Hindlimb muscle (tissue), 1 donor: ENCODE data around the gene WDR87. TPM values are rescaled to one million over a fixed set of nuclear protein-coding genes. Genes with fewer than 3 reads are reported as not detected.
"Not testable (repeated sequence)": the region's sequence is repeated elsewhere in the genome, so short reads cannot be mapped to it uniquely, and the experiment has no call there.

ENCODE experiments used
- DNase-seq: peaks from one replicate; pipeline ENCODE4 v3.0.0-alpha.2; 2013
- polyA plus RNA-seq: library from polyadenylated mRNA; unstranded; fragments of 120-200 nt; gene quantifications from one replicate; pipeline ENCODE4 v1.2.1, GENCODE V29; 2013; ENCODE audit not compliant: insufficient read length

The WDR87 gene
- polyA plus RNA-seq, 1 donor: 0.31 TPM

DNA sequence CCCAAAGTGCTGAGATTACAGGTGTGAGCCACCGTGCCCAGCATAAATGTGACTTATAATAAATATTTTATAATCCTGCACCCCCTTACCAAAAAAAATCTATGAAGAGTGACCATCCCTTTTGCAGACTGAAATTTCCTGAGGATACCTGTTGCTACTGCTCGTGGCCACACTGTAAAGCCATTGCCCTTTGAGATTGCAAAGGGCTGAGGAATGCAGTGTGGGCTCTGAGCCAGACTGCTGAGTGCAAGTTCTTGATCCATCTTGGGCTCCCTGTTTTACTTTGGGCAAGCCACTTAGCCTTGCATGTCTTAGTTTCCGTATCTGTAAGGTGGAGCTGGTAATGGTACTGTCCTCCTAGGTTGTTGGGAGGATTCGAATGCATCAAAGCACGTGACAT, 24.0 kb upstream of the WDR87 start:
- DNase-seq: no peak

DNA sequence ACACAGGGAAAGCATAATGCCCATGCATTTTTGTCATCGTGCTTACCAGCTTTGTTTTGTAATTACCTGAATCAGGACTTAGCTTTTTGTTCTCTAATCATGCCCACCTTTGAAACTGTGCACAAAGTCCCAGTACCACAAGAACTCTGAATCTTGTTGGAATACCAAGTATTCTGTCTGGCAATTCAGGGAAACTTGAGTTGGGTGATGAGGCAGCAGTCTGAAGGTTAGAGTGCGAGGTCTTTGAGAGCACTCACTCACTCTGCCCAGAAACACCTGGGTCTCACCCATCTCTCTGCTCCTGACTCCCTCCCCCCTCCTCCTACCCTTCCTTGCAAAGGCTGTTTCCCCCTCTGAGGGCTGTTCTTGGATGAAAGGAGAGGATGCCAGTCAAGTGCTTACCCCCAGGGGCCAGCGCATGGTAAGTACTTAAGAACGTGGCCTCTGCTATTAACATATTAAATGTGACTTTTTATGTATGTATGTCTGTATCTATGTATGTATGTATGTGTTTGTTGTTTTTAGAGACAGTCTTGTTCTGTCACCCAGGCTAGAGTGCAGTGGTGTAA, 23.0 kb upstream of the WDR87 start:
- no peak for DNase-seq

GRCh38 chr19:37928527-37929286, 22.3 kb upstream of the WDR87 start:
- no peak for DNase-seq

DNA sequence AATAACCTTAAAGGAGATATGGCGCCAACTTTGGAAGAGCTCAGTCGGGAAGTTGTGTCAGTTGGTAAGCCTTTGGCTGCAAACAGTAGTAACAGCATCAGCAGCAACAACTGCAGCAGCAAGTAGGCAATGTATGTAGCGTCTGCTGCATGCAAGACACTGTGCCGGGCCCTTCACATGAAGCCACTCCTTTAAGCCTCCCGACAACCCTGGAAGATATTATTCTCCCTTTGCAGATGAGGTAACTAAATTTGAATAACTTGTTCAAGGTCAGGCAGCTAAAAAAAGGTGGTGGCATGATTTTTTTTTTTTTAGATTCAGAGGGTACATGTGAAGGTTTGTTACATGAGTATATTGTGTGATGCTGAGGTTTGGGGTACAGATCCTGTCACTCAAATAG, 20.3 kb upstream of the WDR87 start:
- DNase-seq: no peak

GRCh38 chr19:37926255-37926654, 19.9 kb upstream of the WDR87 start:
- DNase-seq: no peak

DNA sequence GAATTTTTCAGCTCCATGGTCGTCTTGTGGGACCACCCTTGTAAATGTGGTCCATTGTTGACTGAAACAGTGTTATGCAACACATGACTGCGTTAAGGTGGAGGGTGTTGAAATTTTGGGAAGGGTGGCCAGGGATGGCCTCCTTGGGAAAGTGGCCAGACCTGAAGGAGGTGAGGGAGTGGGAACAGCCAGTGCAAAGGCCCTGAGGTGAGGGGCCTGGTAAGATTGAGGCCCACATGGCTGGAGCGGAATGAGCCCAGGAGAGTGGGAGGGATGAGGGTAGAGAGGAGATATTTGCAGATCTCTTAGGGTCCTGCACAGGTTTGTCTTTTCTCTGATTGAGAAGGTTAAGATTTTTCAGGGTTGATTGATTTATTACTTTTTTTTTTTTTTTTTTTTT, 18.8 kb upstream of the WDR87 start:
- DNase-seq: no peak

GRCh38 chr19:37924573-37924972, 18.2 kb upstream of the WDR87 start:
- not testable (repeated sequence) for DNase-seq

DNA sequence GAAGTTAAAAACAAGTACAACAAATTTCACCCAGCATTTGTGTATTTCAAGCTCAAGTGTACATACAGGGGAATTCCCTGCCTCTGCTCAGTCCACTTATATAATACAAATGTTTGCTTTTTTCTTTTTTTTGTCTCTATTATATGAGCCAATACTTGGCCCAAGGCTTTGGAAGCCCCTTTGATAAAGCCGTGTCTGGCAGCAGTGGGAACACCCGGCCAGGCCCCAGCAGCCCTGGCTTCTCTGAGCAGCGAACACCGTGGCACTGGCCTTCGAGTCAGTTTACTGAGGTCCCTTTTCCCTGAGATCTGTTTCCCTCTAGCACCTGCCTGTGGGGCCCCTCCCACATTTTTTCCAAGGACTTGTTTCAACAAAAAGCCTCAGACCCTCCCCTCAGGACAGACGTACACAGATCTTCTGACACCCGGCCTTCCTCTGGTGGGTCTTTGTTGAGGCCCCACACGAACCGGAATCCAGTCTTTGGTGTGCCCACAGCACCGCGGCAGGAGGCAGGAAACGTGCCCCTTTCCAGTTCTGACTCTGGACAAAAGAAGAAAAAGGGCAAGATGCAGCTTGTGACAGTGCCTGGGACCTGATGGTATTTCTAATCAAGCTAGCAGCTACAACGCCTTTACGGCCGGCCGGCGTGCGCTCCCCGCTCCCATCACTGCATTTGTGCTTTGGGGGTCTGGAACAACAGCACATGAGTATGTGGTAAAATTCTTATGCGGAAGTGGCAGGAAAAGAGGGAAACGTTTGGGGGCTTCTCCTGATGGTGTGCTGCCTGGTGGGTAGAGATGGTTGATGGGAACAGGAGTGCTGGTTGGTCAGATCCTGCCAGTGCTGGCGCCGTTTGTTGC, 14.4 kb upstream of the WDR87 start:
- DNase-seq: no peak

DNA sequence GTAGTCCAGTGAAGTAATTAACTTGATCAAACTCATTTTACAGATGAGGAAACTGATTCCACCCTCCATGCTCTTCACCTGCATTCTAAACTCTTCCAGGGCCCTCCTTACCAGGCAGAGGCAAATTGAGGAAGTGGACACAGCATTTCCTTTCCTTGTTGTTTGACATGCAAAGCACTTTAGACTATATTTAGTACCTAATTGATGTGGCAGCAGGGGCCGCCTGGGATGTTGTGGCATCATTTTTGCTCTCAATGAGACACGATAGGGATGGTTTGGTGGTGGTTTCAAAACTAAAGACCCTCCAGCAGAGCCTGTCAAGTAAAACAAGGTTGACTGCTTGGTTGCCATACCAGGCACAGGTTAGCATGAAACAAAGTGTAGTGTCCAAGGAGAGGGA, 8.5 kb upstream of the WDR87 start:
- no peak for DNase-seq

DNA sequence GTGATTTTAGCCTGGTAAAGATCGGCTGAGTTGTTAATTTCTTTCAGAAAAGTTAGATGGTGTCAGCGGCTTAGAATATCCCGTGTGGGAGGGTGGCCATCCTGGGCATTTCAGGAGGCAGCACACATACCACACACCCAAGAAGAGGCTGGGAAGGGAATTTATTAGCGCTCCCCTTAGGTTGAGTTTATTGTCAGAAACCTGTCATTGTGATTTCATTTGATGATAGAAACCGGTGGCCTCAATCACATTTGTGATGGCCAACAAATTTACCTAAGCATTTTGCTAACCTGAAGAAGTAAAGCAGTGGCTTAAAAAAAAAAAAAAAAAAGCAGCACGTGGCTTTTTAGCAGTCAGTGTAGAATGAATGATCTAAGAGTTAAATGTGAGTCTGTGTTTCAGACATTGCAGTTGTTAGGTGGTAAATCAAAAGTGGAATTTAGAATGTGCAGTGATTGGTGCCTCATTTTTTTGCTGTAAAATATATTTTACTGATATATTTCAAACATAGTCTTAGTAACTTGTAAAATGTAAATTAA, 3.3 kb upstream of the WDR87 start:
- no peak for DNase-seq

DNA sequence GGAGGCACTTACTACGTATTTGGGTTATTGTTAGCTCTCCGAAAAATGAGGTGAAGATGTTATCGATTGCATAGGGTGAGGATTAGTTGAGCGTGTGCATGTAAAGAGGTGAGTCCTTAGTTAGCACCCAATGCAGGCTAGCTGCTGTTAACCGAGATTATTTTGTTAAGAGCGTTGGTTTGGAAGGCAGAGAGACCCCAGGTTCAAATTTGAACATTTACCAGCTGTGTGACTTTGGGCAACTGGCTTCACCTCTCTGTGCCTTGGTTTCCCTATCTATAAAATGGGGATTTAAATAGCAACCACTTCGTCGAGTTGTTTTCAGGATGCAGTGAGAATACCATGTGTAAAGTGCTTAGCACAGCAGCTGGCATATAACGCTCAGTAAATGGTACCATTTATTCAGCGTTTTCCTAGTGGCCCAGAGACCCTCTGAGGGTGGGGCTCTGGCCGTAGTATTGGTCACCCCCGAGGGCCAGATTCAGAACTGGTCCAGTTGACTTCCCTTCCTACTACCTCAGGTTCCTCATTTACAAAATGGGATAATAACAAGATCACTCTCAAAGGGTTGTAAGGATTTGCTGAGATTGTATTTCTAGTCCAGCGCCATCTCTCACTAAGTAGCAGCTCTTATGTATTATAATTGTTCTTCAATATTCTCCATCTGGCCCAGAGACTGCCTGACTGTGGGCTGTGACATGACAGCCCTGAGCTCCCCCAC, 1.5 kb upstream of the WDR87 start:
- no peak for DNase-seq

GRCh38 chr19:37906869-37907734, 708 bp upstream of the WDR87 start, which contains the start of gene SIPA1L3:
Gene SIPA1L3 (plus strand): TSS chr19:37907208. CDS start chr19:38081566, 174,358 bp downstream.
- peak; percentile 96 for DNase-seq

DNA sequence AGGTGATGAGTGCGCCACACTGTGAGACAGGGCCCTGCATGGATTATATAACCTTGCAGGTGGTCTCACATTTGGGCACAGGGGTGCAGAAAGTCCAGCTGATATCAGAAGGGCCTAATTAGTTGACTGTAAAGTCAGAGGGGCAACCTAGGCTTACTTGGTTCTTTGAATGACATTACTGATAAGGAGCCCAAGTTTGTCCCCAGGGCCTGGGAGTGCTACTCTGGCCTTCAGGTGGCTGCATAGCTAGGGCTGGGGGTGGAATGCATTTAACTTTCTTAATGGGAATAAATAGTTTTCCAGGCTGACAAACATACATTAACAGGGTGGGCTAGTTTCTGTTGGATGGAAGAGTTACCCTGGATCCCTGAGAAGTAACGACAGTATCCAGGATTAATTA, 3.3 kb downstream of the WDR87 start:
- no peak for DNase-seq

DNA sequence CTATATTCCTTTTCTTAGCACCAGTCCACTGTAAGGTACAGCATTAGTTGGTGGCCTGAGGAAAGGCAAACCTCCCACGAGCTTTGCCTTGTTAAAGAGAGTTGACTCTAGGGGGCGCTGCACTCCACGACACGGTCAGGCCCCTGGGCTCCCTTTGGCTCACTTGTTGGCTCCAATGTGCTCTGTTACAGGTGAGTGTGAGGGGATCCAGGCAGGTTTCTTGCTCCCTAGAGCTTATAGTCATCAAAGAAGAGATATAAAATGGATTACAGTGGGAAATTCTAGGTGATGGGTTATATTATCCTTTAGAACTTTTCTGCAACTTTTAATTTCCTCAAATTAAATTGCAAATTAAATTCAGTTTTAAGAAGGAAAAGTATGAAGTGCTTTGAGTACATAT, 3.7 kb downstream of the WDR87 start:
- peak; percentile 60 for DNase-seq

GRCh38 chr19:37899966-37900365, 6.4 kb downstream of the WDR87 start:
- DNase-seq: no peak

- DNase-seq: no peak
Observed at GRCh38 chr19:37899453-37899852, 6.9 kb downstream of the WDR87 start.

GRCh38 chr19:37896180-37896579, 10.2 kb downstream of the WDR87 start:
- DNase-seq: no peak

DNA sequence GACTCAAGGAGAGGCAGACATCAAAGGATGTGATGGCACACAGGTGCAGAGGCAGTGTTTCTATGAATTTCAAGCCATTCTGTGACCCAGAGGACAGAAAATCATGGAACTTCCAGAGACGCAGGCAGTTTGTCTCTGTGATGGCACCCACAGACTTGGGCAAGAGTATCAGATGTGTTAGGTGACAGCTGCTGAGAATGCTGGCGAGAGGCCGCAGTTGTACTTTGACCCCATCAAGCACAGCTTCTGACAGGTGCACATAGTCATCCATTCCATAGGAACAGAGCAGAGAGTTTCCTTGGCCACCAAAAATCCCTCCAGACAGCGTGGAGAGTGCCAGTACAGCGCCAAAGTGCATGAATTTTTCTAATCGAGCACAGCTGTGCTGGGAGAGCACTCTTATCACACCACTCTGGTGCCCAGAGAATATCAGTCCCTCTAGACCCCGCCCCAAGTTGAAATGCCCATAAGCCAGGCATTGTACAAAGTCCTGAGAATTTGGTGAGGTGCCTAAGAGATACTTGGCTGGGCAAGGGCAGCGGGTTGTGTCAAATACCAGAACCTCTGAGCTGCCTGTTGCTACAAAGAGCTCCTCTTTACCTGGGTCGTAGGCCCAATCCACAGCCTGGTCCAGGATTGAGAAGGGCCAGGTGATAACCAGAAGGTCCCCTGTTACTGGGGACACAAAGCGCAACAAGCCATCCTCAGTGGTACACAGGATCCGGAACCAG, 12.4 kb downstream of the WDR87 start:
- DNase-seq: no peak

GRCh38 chr19:37886571-37886970, 19.8 kb downstream of the WDR87 start:
- DNase-seq: no peak

DNA sequence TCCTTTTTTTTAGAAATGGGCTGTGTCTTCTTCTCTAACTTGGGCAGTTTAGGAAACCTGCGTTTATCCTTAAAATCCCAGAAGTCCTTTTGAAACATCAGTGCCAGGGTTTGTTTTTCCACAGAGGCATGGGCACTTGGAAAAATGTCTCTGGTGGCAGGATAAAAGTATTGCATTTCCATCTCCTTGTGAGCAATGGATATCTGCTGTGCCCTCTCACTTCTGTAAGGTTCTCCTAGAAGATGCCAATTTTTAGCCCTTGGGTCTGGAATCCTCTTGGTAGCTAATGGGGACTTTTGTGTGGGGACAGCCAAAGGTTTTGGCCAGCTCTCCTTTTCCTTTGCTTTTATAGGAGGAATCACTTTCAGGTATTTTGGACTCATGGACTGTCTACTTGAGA, 21.0 kb downstream of the WDR87 start:
- DNase-seq: no peak

- no peak for DNase-seq
Observed at GRCh38 chr19:37877147-37877546, 29.2 kb downstream of the WDR87 start.
